HG03442 (cell line): ENCODE measurements around the gene MYCBPAP.

Source experiments
- ATAC-seq: cut with Tn5 transposase; IDR thresholded peaks from one replicate; pipeline ENCODE4 v1.9.1; 2021; ENCODE audit warnings: mild to moderate bottlenecking, moderate library complexity; ENCODE audit not compliant: unreplicated experiment

Gene MYCBPAP, protein sequence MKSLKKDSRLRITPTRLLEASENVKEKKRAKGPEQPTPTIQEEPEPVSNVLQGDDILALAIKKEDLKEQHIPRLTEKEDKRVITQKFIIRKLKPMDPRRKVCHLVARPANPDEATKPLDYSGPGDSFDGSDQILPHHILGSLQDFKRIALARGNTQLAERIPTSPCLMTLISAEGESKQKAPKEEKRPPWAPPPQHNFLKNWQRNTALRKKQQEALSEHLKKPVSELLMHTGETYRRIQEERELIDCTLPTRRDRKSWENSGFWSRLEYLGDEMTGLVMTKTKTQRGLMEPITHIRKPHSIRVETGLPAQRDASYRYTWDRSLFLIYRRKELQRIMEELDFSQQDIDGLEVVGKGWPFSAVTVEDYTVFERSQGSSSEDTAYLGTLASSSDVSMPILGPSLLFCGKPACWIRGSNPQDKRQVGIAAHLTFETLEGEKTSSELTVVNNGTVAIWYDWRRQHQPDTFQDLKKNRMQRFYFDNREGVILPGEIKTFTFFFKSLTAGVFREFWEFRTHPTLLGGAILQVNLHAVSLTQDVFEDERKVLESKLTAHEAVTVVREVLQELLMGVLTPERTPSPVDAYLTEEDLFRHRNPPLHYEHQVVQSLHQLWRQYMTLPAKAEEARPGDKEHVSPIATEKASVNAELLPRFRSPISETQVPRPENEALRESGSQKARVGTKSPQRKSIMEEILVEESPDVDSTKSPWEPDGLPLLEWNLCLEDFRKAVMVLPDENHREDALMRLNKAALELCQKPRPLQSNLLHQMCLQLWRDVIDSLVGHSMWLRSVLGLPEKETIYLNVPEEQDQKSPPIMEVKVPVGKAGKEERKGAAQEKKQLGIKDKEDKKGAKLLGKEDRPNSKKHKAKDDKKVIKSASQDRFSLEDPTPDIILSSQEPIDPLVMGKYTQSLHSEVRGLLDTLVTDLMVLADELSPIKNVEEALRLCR

DNA sequence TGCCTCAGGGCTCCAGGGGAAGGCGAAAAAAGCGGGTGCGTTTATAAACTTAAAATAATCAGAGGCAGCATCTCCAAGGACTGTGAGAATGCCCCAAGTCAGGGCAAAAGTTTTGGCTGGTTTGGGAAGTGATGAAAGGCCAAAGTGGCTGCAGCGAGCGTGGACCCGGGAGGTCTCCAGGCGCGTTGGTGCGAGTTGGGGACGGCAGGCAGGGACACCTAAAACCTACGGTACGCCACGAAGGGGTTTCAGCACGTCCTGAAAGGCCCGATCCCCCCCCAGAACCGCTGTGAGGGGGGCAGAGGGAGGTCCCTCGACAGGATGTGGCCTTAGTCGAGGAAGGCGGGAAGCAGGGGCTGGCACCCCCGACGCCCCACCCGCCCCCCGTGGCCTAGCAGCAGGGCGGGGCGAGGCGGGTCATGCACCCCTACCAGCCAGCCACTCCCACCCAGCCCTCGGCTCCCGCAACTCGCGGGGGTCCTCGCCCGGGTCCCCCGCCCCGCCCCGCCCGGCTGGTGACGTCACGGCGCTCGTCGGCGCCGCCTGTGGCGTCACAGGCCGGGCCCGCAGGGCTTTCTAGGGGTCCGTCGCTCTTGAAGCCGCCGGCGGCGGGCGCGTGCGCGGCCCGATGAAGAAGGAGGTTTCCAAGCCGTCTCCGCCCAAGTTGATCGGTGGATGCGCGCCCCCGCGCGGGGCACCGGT is at the start of gene MYCBPAP:
Gene MYCBPAP (plus strand): TSS at position 569 of the 702 bp plus-strand sequence. CDS start 236 bp downstream, outside the sequence.
- ATAC-seq: peak; percentile 47

DNA sequence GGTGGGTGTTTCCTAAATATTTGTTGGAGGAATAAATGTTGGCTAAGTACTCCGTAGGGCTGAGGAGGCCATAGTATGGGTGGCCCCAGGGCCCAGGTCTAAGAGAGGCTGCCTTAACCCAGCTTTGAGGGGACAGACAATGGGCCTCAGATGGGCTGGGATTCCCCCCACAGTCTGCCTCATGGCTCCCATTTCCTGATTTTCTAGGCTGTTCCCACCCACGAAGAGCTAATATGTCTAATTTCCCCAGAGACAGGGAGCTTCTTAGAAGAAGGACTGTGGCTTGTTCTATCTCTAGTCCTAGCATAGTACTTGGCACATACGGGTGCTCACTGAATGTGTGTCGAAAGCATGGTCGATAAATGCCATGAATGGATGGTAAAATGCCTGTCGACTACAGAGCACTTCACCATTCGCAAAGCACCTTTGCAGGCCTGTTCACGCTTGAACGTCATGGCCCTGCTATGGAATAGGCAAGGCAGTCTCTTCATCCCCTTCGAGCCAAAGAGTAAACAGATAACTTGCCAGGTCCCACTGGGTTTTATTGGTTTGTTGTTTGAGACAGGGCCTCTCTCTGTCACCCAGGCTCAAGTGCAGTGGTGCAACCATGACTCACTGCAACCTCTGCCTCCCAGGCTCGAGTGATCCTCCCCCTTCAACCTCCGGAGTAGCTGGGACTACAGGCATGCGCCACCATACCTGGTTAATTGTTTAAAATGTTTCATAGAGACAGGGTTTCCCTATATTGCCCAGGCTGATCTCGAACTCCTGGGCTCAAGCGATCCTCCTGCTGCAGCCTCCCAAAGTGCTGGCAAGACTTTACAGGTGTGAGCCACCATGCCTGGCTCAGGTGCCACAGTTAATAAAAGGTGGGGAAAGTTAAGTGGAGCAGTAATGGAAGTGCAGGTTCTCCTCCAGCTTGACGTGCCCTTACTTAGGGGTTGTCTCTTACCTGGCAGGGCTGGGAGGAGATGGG is 49.2 kb upstream of the MYCBPAP start:
- ATAC-seq: no peak

DNA sequence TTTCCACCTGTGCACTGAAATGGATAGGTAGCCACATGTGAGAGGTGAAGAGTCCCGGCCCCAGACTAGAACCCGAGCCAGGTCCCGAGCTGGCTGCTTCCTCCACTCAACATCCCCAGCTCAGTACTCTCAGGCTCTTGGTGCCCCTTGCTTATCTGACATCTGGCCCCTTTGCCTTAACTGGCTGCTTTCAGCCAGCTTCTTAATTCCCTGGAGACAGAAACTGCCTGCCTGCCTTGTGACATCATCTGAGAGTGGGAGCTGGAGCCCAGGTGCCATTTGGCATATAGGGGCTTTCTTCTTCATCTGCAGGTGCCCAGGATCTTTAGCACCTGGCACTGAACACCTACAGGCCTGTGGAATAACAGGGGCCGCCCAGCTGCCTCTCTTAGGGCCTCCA is 48.5 kb upstream of the MYCBPAP start:
- no peak for ATAC-seq

DNA sequence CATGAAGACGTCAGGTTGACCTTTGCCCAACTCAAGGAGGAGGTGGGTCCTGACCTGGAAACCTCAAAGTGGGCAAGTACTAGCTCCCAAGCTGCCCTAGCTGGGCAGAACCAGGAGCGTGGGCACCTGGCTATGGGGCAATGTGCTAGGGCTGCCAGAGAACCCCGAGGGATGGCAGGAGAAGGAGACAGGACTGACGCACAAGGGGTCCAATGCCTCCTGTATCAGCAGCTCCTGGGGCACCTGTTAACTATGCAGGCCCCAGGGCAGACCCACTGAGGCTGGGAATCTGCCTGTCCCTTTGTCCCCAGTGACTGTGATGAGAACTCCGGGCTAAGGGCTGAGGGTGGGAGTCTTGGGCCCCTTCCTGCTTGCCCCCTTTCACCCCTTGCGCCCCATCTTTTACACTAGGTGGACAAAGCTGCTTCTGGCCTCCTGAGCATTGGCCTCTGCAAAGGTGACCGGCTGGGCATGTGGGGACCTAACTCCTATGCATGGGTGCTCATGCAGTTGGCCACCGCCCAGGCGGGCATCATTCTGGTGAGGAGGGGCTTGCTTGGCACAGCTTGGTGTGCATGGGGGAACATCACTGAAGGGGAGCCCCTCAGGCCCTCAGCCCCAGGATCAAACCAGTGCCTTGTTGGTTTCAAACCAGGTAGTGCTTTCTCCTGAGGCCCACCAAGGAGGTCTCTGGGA is 47.3 kb upstream of the MYCBPAP start:
- no peak for ATAC-seq

DNA sequence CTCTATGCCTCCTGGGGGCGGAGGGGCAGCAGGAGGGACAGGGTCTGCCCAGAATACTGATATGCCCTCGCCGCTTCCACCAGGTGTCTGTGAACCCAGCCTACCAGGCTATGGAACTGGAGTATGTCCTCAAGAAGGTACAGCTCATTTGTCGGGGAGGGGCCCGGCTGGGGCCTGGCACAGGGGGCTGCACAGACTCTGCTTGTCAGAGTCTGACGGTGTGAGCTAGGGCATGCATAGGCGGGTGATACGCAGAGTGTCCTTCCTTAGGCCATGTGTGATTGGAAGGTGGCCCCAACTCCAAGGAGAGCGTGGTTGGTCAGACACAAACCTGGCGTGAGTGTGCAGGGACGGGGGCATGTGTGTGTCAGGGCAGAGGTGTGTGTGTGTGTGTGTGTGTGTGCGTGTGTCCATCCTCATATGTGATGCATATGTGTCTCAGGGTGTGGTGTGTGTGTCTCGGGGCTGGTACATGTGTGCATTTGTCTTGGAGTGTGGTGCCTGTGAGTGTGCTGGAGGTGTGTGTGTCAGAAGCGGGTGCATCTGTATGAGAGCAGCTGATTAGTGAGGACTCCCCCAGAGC is 46.6 kb upstream of the MYCBPAP start:
- ATAC-seq: no peak

DNA sequence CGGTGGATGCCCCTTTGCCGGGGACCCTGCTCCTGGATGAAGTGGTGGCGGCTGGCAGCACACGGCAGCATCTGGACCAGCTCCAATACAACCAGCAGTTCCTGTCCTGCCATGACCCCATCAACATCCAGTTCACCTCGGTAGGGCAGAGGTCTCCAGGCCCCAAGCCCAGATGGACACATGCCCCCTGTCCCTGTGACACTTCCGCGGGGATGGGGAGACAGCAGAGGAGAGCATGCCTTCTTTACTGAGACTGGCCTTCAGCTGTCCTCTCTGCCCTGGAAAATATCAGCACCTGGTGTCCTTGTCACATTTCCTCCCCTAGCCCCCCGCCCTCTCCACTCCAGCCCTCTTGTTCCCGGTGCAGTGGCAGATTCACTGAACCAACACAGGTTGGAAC is 45.8 kb upstream of the MYCBPAP start:
- ATAC-seq: no peak

DNA sequence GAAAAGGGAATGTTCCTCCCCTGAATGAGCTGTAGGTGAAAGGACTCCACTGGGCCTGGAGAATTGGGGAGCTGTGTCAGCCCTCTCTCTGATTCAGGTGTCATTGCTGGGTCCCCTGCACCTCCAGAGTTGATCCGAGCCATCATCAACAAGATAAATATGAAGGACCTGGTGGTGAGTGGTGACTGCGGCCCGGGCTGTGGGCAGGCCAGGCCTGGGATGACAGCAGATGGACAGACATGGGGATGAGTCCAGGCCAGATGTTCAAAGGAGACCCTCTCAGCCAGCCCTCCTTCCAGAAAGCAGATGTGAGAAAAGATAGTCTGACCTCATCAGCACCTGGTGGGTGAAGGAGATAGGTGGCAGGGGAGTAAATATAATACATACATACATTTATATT is 44.1 kb upstream of the MYCBPAP start:
- ATAC-seq: no peak

DNA sequence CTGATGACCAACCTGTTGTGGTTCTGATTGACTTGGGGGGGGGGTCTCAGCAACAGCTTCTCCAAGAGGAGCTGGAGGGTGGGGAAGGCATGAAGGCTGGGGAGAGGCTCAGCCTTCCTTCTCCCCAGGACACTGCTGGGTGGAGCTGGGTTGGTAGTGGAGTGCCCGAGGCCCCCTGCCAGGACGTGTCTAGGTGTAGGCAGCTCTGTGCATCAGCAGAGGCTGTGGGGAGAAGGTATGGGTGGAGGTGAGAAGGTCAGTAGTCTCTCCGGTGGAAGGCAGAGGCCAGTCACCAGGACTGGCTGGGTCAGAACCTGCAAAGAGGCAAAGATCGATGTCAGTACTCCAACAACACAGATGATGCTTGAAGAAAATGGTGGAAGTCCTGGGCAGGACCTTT is 43.5 kb upstream of the MYCBPAP start:
- ATAC-seq: no peak

DNA sequence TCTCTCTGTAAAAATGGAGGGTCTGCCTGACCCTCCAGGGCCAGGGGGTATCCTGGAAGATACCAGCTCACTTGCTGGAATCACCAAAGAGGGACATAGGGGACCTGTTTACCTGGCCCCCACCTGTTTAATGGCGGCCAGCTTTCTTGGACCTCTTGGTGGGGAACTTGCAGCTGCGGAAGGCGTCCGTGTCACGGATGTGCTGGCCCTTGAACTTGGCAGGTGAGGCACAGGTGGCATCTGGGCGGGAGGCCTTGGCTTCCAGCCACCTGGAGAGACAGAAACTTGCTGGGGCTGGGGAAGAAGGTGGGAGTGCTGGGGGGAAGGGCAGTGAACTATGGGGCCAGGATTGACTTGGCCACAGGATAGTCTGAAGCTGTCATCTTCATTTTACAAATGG is 43.1 kb upstream of the MYCBPAP start:
- no peak for ATAC-seq

DNA sequence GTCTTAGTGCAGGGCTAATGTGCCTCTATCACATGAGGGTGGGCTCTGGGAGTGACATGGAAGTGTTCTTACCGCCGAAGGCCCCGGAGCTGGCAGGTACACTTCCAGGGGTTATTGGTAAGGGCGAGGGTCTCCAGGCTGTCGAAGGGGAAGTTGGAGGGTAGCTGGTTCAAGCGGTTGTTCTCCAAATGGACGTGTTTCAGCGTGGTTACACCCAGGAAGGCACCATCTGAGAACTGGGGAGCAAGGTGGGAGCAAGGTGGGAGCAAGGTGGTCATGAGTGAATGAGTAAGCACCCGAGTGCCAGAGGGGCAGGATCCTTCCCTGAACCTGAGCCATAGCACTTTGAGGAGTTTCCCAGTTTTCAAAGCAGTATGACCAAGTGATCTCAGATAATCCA is 42.6 kb upstream of the MYCBPAP start:
- no peak for ATAC-seq

DNA sequence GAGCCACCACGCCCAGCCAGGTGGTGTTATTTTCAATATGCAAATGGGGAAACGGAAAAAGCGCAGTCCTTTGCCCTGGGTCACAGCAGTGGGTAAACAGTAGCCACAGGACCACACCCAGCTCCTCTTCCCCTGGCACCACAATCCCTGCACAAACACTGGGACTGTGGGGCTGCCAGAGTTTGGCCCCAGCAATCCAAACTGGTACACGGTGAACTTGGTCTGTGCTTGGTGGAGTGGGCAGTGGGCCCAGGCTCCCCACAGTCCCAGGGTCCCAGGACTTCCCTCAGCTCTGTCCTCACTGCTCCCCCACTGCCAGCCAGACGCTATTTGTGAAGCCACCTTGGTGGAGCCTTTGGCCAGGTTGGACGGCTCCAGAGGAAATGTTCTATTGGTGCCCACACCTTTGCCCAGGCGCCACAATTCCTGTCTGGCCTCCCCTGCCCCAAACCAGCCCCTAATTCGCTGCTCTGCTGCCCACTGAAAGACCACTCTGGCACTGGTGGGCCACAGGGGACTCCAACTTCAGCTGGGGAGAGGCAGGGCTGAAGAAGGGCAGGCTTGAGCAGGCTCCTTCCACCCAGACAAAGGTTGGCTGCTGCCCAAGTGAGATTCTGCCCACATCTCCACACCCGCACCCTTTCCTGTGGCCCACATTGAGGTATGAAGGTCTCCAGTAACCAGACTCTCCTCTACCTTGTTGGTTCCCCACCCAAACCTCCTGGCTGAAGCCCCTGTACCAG is 41.7 kb upstream of the MYCBPAP start:
- ATAC-seq: no peak

DNA sequence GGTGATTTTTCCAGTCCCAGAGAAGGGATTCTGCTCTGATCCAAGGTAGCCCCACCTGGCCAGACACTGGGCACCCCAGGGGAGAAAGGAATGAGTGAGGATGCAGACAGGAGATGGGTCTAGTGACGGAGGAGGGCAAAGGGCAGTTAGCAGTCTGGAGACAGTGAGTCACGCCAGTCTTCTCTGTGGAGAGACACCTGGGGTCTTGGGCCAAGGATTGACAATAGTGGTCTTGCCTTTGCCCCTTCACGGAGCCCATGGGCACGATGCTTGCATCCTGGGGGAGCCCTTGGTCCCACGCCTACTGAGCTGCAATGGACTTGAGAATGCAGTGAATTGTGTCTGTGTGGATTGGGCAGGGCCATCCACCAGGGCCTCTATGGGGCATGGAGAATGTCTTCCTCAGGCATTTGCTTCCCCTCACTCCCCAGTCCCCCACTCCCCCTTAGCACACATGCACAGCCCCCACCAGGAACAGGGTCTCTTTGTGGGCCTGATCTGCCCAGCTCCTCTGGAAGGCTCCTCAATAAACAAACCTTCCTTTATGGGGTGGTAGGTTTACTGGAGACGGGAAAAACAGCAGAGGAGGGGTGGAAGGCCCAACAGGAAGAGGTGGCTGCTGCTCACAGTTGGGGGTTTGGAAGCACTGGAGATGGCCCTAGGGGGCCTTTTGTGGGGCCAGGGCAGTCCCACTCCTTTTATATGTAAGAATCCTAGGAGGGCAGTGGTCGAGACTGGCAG is 41.0 kb upstream of the MYCBPAP start:
- ATAC-seq: no peak

DNA sequence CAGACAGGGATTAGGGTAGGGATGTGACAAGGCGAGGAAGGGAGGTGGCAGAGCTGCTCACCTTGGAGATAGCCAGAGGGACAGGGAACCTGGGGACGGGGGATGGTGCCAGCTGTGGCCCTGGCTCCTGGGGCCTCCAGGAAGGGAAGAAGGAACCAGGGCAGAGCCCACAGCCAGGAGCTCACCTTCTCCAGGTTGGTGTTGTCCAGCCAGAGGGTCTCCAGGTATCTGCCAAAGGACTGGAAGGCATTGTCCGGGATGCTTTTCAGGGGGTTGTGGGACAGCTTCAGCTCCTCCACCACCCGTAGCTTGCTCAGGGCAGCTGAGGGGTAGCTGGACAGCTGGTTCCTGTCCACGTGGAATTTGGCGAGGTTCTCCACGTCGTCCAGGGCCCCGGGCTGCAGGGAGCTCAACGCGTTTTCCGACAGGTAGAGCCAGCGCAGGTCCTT is 40.4 kb upstream of the MYCBPAP start:
- no peak for ATAC-seq

DNA sequence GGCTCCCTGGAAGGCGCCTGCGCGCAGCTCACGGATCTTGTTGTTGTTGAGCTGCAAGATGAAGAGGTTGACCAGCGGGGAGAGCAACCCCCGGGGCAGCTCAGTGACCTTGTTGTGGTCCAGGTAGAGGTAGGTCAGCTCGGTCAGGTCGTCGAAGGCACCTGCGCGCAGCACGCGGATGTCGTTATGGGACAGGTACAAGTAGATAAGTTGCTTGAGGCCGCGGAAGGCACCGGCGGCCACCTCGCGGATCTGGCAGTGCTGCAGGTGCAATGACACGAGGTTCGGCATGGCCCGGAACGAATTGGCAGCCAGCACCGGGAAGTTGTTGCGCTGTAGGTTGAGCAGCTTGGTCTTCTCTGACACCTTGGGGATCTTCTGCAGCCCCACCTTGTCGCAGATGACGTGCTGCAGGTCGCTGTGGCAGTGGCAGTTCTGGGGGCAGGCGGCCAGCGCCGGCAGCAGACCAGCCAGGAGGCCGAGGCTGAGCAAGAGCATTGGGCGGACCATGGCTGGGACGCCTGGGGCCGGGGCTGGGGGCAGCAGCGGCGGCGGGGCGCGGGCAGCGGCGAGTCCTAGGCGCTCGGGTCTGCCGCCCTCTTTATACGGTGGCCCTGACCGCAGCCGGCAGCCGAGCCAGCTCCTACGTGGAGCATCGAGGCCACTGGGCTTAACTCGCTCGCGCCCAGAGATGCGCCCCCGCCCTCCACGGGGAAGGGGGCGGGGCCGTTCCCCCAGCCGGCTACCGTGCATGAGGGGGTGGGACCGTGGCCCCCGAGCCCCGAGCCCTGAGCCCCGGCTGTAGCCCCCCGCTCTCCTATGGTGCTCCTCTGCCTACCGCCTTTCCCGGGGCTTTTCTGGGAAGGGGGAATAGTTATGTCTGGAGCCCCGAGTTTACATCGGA is 39.7 kb upstream of the MYCBPAP start, which contains the start of gene CHAD:
Gene CHAD (minus strand): TSS at position 577 of the 904 bp plus-strand sequence. CDS start 67 bp downstream, at position 510.
- ATAC-seq: no peak

DNA sequence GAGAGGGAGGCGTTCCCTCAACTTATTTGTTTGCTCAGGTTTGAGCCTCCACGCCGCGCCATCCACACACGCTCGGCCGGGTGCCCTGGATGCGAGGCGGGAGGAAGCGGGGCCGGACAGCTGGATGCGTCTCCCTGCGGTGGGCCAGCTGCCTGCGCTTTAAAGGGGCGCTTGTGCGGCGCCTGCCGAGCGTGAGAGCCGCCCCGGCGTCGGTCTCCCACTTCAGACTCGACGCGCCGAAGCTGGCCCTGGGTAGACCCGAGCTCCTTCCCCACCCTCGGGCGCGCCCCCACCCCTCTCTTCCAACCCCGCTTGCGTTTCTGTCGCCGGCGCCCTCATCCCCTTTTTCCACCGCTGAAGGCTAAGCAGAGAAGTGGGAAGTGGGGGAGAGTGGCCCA is 39.0 kb upstream of the MYCBPAP start:
- ATAC-seq: no peak

DNA sequence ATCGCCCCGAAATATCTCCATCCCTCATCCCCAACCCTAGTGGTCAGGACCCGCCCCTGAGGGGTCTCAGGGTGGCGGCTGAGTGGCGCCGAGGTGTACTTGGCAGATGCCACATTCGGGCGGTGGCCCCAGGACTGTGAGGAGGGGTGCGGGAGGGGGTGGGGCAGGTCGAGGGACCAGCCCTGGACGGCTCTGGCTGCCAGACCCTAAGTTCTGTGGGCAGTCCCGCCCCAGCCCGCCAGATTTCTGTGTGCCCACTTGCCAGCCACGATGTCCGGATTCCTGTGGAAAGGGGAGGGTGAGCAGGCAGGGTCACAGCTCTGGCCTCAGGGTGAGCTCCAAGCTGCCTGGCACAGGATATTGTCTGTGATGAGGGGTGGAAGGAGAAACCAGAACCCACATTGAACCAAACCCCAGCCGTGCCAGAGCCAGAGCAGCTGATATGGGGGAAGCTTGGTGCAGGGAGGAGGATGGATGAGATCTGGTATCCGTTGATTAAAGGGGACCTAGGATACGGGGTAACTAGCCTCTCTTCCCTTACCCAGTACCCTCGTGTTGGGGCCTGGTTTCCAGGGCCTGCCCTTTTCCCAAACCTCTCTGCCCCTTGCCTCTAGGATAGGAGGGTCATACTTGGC is 38.5 kb upstream of the MYCBPAP start:
- ATAC-seq: no peak
